NCI-H2171 treated with DMSO at 0.1 percent for 48 hours (cell line): ENCODE results near the gene SAP25.
"Not testable (repeated sequence)": the region's sequence is repeated elsewhere in the genome, so short reads cannot be mapped to it uniquely, and the experiment has no call there.

Source experiments
- DNase-seq: peaks from one replicate; lab custom pipeline; 2025; lab: John Stamatoyannopoulos, UW

Gene SAP25

DNA sequence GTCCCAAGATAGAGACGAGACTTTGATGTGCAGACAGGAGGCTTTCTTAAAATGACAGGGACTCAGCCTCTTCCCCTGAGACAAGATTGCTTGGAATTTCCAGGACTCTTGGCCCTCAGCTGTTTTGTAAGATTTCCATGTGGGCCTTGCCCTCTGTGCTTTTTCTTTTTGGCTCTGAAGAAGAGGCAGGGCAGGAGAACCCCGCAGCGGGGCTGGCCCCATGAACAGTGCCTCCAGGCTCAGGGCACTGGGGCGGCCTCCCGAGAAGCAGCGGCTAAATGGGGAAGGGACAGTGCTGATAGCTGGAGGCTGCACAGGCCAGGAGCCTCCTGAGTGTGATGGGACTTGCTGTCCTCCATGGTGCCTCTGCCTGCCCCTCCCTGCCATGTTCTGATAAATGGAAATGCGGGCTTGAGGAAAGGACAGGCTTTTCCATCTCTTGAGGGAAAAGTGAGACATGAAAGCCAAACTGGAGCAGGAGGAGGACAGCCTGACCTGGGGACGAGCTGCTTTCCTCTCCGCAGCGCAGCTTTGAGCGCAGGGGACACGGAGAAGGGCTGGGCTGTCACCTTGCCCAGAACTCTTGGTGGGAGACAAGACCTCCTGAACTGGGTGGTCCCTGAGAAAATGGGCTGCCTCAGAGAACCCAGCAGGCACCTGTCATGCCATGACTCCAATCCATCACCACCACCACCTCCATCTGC lies 12.1 kb downstream of the SAP25 start:
- no peak for DNase-seq

DNA sequence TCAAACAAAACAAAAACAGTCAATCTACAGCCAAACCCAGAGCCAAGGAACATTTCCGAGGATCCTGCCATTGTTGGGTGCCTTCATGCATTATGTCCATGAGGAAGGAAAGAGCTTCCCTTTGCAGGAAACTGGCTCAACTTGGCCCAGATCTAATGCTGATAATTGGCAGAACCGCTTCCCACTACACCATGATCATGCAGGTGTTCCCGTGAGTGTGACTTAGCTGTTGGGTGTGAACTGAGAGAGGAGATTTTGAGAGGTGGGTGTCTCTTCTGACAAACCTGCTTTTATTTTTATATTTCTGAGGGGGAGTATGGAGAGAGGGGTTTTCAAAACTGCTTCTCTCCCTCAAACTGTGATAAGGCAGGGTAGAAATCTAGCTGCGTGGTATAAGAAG lies 14.6 kb downstream of the SAP25 start:
- DNase-seq: no peak

DNA sequence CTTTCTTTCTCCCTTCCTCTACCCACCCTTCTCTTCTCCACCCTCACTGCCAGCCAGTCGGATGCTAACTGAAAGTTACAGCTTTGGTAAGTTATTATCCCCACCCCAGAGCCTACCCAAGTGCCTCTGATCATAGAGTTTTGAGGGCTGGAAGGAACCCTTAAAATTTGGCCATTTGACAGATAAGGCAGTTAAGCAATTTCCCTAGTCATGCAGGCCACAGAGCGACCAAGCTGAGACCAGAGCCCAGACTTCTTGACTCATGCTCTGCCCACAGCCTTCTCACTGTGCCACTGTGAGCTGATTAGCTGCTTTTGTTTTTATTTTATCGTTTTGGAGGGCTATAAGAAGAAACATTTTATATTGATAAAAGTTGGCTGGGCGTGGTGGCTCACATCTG lies 17.2 kb downstream of the SAP25 start:
- no peak for DNase-seq

DNA sequence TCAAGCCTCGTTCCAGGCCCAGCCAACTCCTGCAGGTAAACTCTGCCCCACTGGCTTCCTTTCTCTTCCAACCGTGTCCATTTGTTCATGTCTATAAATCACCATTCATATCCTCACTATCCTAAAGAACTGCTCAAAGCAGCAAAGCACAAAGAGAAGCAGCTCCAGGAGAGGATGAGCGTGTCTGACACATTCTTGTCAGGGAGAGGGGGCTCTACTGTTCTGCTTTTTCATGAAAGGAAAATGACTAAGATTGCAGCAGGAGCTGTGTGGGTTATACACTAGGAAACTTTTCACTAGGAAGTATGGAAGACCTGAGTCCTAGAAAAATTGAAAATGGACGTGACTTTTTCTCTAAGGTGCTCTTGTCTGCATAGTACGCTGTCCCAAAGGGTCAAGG lies 18.0 kb downstream of the SAP25 start:
- DNase-seq: no peak

DNA sequence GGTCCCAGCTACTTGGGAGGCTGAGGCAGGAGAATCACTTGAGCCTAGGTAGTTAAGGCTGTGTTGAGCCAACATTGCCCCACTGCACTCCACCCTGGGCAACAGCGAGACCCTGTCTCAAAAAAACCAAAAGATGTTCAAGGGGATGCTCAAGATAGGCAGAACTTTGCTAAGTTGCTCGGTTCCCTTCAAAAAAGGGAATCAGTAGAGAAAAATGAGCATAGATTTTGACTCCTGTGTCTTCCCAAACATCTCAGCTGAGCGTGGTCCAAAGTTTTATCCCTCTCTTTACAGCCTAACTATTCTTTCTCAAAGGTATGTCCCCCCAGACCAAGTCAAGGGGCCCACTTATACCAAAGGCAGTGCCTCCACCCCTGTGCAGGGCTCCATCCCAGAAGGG lies 20.7 kb downstream of the SAP25 start:
- no peak for DNase-seq

DNA sequence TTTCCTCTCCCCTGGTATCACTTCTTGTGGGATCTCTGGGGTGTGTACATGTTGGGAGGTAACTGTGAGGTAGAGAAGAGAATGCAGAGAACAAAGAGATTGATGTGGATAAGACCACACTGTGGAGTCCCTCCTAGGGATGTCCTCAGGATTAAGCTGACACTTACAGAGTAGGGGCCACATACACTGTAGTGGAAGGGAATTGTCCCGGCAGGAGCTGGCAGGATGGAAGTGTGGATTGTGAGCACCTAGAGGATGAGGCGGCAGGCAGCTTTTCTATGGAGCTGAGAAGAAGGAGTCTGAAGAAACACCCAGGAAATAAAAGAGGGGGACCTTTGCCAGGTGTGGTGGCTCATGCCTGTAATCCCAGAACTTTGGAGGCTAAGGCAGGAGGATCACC lies 21.2 kb downstream of the SAP25 start:
- DNase-seq: no peak

DNA sequence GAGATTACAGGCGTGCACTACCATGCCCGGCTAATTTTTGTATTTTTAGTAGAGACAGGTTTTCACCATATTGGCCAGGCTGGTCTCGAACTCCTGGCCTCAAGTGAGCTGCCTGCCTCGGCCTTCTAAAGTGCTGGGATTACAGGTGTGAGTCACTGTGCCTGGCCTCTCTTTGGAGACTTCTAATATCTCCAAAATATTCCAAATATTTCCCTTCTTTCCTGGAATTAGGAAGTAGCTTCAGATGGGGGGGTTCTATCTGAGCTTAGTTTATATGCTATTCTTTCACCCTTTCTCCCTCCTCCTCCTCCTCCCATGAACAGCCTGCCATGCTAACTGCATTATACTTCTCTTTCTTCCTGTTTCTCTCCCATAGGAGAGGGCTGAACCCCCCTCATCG lies 25.3 kb downstream of the SAP25 start:
- not testable (repeated sequence) for DNase-seq

DNA sequence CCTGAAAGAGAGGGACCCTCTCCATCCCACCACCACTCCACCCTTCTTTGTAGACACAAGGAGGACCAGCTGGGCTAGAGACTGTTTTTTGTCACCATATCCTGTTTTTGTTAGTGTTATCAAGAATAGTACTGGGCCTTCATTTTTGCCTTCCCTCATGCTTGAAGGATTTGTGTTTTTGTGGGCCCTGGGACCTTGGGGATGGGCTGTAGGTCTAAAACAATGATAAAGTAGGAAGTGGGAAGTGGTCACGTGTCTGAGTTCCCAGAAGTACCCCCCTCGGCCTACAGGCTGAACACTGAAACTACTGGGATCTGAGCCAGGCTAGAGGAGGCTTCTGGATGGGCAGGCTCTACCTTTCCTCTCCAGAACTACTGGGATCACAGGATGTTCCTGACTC lies 25.8 kb downstream of the SAP25 start:
- DNase-seq: no peak

DNA sequence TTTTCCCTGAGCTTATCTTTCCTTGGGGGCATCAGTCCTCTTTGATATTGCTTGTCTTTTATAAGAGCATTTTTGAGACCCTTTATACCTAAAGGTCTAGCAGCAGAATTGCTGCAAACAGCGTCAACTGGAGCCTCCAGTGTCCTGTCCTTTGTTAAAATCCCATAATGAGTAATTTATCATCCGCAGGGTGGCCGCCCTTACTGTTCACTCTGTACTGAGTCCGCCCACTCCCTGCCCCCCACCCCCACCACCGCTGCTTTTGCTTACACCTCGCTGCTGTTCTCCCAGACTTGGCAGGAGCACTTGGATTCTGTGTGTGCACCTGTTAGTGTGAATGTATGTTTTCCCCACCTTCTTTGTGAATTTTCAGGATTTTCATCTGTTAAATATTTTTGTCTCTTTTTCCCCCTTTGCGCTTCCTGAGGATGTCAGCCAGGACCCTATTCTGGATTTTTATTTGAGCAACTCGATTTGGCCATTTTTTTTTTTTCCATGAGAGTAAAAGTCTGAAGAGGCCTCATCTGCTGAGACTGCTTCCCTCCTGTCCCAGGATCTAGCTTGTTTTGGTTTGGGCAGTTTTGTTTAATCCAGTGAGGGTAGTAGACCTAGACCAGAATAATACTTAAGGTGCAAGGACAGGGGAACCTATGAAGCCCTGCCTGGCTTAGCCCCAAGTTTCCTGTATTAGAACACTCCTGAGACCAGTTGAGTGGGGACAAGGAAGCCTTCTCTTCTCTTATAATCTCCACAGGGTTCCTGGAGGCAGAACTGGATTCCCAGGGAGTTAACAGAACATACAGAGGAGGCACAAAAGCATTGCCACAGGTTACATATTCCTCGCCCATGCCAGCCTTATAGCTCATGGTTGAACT lies 26.5 kb downstream of the SAP25 start:
- no peak for DNase-seq

DNA sequence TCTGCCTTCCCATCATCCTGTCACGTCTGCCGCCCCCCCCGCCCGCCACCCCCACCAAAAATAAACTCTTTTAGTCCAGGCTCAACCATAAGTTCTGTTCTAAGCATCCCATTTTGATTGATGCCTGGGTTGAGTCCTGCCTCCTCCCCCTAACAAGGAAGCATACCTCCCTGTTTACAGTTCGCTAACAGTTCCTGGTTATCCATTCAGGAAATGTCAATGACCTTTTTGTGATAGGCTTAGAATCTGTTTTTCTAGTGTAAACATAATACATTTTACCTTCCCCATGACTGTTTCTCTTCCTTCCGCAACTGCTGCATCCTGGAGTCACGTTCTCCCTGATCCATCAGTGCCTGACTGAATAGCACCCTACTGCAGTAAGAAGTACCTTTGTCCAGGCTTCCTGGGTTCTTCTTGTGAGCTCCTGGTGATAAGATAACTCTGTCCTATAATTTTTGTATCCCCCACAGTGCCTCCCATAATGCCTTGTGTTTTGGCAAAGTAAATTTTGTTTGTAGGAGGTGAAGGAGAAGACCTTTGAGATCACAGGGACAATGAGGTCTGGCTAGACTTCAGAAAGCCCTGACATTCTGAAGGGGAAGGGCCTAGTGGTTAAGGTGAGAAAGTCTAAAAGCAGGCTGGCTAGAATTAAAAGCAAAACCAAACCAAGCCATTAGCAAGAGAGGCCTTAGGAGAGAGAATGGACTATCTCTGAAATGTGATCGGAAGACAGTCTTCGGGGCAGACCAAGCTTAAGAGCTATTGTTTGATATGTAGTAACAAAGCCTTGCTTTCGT lies 27.4 kb downstream of the SAP25 start:
- no peak for DNase-seq

DNA sequence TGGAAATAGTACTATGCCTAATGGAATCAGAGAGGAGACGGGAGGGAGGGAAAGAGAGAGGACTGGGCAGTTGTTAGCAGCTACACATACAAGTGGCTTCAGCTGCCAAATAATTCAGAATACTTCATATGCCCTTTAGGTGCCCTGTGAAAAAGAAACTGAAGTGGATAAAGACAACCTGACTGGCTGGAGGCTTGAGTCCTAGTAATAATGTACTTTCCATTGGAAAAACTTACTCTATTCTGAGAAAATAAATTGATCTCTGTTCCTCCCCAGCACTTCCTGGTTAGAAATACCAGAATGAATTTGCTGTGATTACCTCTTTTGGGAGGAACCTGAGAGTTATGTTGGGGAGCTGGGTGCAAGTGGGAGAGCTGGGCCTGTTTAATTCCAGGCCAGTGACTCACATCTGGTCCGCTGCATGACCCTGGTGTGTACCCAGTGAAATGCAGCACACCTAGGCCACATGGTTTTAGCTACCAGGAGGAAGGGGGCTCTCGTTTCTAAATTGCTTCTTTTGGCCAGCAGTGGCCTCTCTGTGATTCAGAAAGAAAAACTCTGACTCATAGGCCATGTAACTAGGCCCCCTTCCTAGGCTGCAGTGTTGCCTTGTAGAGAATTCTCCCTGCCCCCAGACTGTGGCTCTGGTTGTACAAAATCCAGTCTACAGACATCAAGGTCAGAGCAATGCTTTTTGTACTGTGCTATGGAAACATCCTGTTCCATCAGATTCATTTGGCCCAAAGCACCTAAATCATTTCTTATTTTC lies 28.2 kb downstream of the SAP25 start:
- DNase-seq: peak; percentile 32

DNA sequence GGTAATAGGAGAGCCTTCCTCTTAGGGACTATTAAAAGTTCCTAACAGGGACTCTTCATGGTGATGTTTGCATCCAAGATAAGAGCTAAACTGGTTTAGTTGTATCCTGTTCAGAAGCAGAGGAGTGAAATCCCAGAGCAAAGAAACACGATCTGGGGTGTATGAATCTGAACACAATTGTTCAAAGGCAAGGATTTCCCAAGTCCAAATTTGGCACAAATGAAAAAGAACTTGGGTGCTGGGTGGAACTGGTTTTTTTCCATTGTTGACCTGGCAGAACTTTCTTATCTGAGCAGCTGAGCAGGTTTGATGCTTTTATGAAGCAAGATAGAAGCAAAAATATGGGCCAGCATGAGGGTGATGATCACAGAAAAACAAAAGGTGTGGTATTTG lies 28.7 kb downstream of the SAP25 start:
- DNase-seq: peak; percentile 41

DNA sequence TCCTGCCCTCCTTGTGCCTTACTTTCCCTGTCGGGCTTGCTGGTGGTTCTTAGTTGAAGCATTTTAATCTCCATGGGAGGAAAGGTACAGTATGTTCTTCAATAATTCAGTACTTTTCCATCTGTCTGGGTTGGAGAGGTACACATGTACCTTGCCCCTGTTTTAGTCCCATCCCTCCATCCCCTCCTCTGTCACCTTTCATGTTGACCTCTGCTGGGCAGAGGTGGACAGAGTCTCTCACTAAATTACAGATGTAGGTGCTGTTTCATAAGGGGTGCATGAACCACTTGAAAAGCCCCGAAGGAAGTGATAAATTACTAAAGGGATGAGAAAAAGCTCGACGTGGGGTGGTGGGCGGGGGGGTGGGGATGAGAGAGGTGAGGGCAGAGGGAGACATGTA lies 29.3 kb downstream of the SAP25 start:
- DNase-seq: no peak

DNA sequence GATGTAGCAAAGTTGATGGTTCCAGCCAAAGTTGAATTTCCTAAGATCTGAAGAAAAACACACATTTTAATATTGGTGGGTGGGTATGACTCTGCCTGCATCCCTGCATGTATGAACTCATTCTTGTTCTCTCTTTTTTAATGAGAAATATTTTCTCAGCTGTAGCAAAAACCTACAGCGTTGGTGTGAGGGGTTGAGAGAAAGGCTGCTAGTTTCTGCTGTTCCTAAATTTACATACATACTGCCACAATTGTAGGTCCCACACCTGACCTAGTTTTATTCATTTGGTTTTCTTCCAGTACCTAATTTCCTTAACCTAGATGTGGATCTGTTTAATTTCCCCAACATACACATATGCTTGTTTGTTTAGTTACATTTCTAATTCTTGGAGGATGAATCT lies 30.1 kb downstream of the SAP25 start:
- no peak for DNase-seq

DNA sequence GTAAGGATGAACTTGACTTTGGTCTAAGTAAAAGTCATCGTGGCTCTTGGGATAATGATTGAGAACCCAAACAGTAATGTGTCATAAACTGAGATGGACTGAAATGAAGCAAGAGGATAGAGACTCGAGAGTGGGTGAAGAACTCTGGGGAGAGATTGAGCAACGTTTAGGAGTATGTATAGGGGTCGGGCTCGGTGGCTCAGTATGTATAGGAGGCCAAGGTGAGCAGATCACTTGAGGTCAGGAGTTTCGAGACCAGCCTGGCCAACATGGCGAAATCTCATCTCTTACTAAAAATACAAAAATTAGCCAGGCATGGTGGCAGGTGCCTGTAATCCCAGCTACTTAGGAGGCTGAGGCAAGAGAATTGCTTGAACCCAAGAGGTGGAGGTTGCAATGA lies 32.4 kb downstream of the SAP25 start:
- not testable (repeated sequence) for DNase-seq

DNA sequence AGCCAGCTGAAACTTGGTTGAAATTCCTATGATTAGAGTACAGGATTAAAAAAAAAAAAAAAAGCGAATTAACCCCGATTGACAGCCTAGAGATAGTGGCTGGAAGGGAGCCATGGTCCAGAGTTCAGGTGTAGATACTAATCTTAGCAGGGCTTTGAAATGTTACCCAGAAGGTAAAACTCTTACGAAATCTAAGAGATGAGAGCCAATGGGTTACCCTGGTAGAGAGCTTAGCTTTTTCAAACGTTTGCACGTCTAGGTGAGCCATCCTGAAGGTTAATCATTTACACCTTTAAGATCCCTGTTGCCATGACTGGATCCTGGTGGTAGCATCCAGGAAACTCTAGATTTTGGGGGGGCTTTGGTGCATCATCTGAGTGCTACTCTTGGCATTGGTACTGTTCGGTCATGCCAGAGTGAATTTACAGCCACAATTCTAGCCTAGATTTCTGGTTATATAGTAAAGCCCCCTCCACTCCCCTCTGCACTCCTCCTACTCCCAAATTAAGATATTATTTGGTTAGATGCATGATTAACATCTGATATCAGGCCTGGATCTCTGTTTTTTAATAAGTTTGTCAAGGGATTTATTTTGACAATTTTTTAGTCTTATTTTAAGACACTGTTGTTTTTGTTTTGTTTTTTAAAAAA lies 33.5 kb downstream of the SAP25 start:
- peak; percentile 39 for DNase-seq

DNA sequence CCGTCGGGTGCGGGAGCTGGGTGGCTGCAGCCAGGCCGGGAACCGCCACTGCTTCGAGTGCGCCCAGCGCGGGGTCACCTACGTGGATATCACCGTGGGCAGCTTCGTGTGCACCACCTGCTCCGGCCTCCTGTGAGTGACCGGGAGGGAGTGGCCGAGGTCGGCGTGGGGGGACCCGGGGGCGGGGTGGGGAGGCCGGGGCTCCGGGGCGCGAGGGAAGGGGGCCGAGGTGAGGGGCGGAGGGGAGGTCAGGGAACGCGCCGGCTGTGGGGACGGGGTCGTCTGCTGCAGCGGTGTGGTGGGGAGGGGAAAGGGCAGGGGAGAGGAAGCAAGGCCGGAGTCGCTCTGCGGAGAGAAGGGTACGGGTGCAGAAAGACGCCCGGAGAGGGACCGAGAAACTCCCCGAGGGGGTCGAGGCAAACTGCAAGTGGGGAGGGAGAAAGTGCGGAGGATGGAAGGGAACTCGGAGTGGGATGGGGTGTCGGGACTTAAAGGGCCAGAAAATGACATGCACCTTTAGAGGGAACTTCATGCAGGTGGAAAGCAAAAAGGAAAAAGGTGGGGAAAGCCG lies 34.2 kb downstream of the SAP25 start:
- no peak for DNase-seq

DNA sequence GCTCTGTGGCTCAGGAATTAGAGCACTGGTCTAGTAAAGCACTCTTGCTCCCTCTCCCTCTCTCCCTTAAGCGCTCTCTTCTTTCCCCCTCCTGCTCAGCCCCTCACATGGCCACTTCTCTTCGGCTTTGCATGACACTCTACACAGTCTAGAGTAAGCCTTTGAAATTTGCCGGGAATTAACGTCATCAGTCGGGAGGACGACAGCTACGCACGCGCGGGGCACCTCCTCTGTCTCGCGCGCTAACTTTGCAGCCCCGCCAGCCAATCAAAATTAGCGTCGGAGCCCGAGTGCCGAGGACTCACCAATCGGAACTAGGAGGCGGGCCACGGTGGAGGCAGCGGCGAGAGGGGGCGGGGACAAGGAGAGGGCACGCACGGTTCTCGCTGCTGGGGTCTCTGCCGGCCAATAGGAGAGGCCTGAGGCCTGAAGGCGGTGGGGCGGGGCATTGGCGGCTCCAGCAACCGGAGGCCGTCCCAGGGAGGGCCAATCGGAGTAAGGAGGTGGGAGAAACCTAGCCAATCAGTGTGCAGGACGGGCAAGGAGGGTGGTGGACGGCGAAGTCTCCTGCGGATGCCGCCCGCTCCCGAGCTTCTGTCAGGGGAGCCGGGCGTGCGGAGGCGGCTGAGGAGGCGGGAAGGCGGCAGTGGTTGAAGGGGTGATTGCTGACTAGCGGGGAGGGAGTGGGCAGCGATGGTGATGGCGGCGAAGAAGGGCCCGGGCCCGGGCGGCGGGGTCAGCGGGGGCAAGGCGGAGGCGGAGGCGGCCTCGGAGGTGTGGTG lies 34.9 kb downstream of the SAP25 start, which contains the start of gene AGFG2:
Gene AGFG2, plus strand, starts transcription at position 550 of the 782 bp plus-strand sequence. Its CDS starts 144 bp downstream, at position 694.
- DNase-seq: peak; percentile 99

DNA sequence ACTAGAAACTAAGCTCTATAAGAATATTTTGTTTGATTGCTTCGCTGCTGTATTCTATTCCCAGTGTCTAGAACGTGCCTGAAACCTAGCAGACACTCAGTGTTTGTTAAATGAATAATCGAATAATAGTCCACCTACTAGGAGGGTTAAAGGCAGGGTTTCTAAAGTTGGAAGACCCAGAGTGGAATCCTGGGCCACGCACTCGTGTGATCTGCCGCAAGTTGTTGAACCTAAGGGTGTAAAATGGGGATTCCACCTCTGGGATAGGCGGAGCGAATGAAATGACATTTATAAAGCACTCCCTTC lies 35.4 kb downstream of the SAP25 start:
- DNase-seq: no peak

DNA sequence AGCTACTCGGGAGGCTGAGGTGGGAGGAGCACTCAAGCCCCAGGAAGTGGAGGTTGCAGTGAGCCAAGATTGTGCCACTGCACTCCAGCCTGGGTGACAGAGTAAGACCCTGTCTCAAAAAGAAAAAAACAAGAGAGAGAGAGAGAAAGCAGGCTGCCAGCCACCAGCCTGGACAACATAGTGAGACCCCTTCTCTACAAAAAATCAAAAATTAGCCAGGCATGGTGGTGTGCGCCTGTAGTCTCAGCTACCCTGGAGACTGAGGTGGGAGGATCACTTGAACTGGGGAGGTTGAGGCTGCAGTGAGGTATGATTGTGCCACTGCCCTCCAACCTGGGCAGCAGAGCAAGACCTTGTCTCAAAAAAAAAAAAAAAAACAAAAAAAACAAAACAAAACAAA lies 37.0 kb downstream of the SAP25 start:
- DNase-seq: not testable (repeated sequence)
